ACC112 (cell line): ENCODE measurements around the gene HARS2.

Source experiments
- H2AFZ ChIP-seq: fragments of 200-600 bp; sonication (generic); one replicate; pipeline ENCODE4 v1.6.0; 2017; ENCODE audit warnings: antibody characterized with exemption, low read length; ENCODE audit not compliant: unreplicated experiment
- H3K27ac ChIP-seq: fragments of 200-600 bp; sonication (generic); 2 replicates; pipeline ENCODE4 v1.5.1; 2014; ENCODE audit warnings: low read depth, mild to moderate bottlenecking, antibody characterized with exemption, low read length, moderate library complexity
- H3K27me3 ChIP-seq: fragments of 200-600 bp; sonication (generic); 2 replicates; pipeline ENCODE4 v1.6.1; 2014; ENCODE audit warnings: mild to moderate bottlenecking, antibody characterized with exemption, low read length, moderate library complexity, mixed read lengths; ENCODE audit not compliant: insufficient read depth
- H3K36me3 ChIP-seq: fragments of 200-600 bp; sonication (generic); 2 replicates; pipeline ENCODE4 v1.6.1; 2016; ENCODE audit warnings: mild to moderate bottlenecking, antibody characterized with exemption, low read length, moderate library complexity, mixed read lengths; ENCODE audit not compliant: insufficient read depth
- H3K4me1 ChIP-seq: fragments of 200-600 bp; sonication (generic); one replicate; pipeline ENCODE4 v1.6.1; 2016; ENCODE audit warnings: low read length, mixed read lengths; ENCODE audit not compliant: insufficient read depth, unreplicated experiment, control insufficient read depth
- H3K4me3 ChIP-seq: fragments of 200-600 bp; sonication (generic); 2 replicates; pipeline ENCODE4 v1.5.1; 2014; ENCODE audit warnings: mild to moderate bottlenecking, low read depth, low read length
- H3K79me2 ChIP-seq: fragments of 200-600 bp; sonication (generic); one replicate; pipeline ENCODE4 v1.6.0; 2016; ENCODE audit warnings: low read length; ENCODE audit not compliant: control insufficient read depth, unreplicated experiment, insufficient read depth

Gene HARS2

DNA sequence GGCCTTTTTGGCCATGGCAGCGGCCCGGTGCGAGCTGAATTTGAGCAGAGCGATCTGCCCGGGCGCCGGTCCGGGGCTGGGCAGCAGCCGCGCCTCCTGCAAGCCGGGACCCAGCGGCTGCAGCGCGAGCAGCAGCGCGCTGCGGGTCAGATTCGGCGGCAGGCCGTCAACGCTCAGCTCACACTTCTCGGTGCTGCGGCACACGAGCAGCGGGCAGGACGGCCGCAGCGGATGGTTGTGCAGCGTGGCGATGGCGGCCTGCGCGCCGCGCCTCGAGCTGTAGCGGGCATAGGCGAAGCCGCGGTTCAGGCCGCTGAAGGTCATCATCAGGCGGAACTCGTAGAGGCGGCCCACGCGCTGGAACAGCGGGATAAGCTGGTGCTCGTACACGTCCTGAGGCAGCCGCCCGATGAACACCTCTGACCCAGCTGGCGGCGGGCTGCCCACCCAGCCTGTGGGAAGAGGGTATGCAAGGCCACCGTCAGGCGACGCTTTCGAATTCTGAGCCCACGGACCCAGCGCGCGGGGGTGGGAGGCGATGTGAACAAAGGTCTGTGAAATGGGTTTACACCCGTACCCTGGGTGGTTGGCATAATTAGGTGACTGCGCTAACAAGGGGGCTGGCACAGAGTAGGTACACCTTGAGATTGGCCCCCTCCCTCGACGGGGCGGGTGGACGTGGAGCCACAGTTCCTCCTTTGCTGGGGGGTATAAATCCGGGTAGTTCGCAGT lies 18.6 kb upstream of the HARS2 start:
- Histone ChIP-seq H3K4me3 (no peak overlapping the region), H3K4me1 (no peaks in the 10 kb centered on the region), H3K27me3 (no peaks in the 10 kb centered on the region), H2AFZ (no peak overlapping the region), H3K27ac (no peak overlapping the region), H3K79me2 (peaks cover 8% of the 10 kb centered on the region), H3K36me3 (peaks cover 22% of the 10 kb centered on the region; the same call in 1 of the 2 replicates)

DNA sequence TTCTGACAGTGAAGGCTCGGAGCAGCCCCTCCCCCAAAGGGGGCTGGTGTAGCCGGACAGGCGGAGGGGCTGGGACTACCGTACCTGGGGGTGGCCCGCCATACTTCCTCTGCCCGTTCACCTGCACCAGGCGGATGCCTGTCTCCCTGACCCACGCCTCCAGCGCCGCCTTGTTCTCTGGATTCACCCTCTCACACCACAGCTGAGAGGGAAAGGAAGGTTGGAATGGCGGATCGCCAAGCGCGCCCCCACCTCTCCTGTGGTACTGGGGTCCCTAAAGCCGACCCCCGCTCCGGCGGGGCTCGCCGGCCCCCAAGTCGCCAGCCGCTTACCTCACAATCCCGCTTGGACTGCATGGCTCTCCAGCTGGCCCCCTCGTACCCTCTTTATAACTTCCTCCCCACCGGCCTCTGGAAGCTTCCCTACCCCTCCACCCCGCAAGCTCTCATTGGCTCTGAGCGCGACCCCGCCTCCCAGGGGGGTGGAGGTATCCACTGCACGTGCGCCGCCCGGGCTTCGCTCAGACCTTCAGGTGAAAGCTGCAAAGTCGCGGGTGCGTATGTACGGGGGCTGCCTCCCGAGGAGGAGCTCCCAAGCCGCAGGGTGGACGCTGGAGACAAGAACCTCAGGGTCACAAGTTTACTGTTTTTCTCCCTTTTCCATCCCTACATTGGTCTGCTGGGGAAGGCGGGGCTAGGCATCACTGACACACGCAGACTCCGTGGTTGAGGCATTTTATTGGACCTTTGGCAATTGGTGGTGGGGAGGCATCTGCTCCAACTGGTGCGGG lies 17.9 kb upstream of the HARS2 start, which contains the start of gene DND1:
DND1 (minus strand) TSS at position 390 of the 790 bp plus-strand sequence; CDS start at position 356, 34 bp downstream.
- Histone ChIP-seq H3K79me2 (peaks cover under 1% of the 10 kb centered on the region), H3K4me3 (no peak within 1 kb of the TSS), H3K36me3 (peaks cover 18% of the 10 kb centered on the region; the same call in 1 of the 2 replicates), H3K27ac (no peak within 1 kb of the TSS), H3K27me3 (no peaks in the 10 kb centered on the region), H3K4me1 (no peaks in the 10 kb centered on the region), H2AFZ (no peak within 1 kb of the TSS)

- no peaks in the 10 kb centered on the region for H3K27me3 ChIP-seq
- no peak overlapping the region for H3K4me3 ChIP-seq
- peaks cover 19% of the 10 kb centered on the region; the same call in 1 of the 2 replicates for H3K36me3 ChIP-seq
- H2AFZ ChIP-seq, result no peak overlapping the region
- no peak overlapping the region for H3K27ac ChIP-seq
- H3K79me2 ChIP-seq, result no peaks in the 10 kb centered on the region
- H3K4me1 ChIP-seq, result no peaks in the 10 kb centered on the region
Observed at GRCh38 chr5:140674211-140674610, 17.0 kb upstream of the HARS2 start.

DNA sequence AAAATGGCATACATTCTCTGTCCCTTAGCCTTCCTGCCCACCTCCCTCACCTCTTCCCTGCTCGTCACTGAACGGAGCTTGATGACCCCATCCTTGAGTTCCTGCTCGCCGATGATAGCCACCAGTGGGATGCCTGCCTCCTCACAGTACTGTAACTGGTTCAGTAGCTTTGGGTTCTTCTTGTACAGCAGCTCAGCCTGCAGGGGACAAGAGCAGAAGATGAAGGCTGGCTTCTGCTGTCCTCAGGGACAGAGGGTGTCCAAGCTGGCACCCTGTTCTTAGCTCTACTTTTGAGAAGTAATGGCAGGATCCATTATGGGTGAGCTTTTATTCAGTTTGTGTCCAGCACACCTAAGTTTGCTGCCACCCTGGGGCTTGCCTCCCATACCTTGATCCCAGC lies 16.6 kb upstream of the HARS2 start:
- Histone ChIP-seq H3K27me3 (no peaks in the 10 kb centered on the region), H3K4me3 (no peak overlapping the region), H3K79me2 (no peaks in the 10 kb centered on the region), H3K27ac (no peak overlapping the region), H3K36me3 (peaks cover 20% of the 10 kb centered on the region; the same call in 1 of the 2 replicates), H2AFZ (no peak overlapping the region), H3K4me1 (no peaks in the 10 kb centered on the region)

- no peaks in the 10 kb centered on the region for H3K79me2 ChIP-seq
- no peak overlapping the region for H2AFZ ChIP-seq
- H3K27me3 ChIP-seq, result no peaks in the 10 kb centered on the region
- H3K4me1 ChIP-seq, result no peaks in the 10 kb centered on the region
- no peak overlapping the region for H3K27ac ChIP-seq
- H3K36me3 ChIP-seq, result peaks cover 24% of the 10 kb centered on the region; the same call in 1 of the 2 replicates
- H3K4me3 ChIP-seq, result no peak overlapping the region
Observed at GRCh38 chr5:140677947-140678346, 13.3 kb upstream of the HARS2 start.

- Histone ChIP-seq H3K27ac (no peak overlapping the region), H3K4me1 (no peaks in the 10 kb centered on the region), H3K27me3 (no peaks in the 10 kb centered on the region), H3K36me3 (peaks cover 26% of the 10 kb centered on the region; the same call in 1 of the 2 replicates), H2AFZ (no peak overlapping the region), H3K4me3 (no peak overlapping the region), H3K79me2 (no peaks in the 10 kb centered on the region)
Observed at GRCh38 chr5:140678993-140679392, 12.3 kb upstream of the HARS2 start.

- Histone ChIP-seq H3K4me1 (peaks cover 14% of the 10 kb centered on the region), H3K79me2 (peaks cover 56% of the 10 kb centered on the region), H3K27me3 (no peaks in the 10 kb centered on the region), H3K4me3 (peak overlapping the region; percentile 99), H2AFZ (no peak overlapping the region), H3K27ac (peak overlapping the region; percentile 73), H3K36me3 (peaks cover 23% of the 10 kb centered on the region)
Observed at GRCh38 chr5:140690376-140690932, 801 bp upstream of the HARS2 start.

- no peak overlapping the region for H2AFZ ChIP-seq
- H3K27ac ChIP-seq, result no peak overlapping the region
- H3K79me2 ChIP-seq, result peaks cover 44% of the 10 kb centered on the region
- H3K36me3 ChIP-seq, result peaks cover 42% of the 10 kb centered on the region
- no peaks in the 10 kb centered on the region for H3K27me3 ChIP-seq
- H3K4me1 ChIP-seq, result peaks cover 14% of the 10 kb centered on the region
- H3K4me3 ChIP-seq, result no peak overlapping the region
Observed at GRCh38 chr5:140694276-140694675, 3.0 kb downstream of the HARS2 start.

DNA sequence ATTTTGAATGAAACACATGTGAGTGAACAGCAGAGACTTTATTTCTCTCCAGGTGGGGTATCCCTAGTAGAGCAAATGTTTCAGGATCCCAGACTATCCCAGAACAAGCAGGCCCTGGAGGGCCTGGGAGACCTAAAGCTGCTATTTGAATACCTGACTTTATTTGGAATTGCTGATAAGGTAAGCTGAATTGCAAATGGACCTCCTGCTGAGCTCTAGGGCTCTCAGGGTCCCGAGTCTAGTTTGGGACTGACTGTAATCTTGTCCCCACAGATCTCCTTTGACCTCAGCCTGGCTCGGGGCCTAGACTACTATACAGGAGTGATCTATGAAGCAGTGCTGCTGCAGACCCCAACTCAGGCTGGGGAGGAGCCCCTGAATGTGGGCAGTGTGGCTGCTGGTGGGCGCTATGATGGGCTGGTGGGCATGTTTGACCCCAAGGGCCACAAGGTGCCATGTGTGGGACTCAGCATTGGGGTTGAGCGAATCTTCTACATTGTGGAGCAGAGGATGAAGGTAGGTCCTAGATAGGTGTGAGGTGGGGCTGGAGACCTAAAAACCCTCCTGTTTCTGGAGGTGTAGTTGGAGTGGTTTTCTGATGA lies 5.7 kb downstream of the HARS2 start:
- Histone ChIP-seq H3K79me2 (peaks cover 39% of the 10 kb centered on the region), H3K27me3 (no peaks in the 10 kb centered on the region), H3K27ac (no peak overlapping the region), H3K36me3 (peaks cover 47% of the 10 kb centered on the region), H3K4me1 (peaks cover 14% of the 10 kb centered on the region), H2AFZ (no peak overlapping the region), H3K4me3 (no peak overlapping the region)
